ENCODE results near the gene LTV1.

Gene LTV1

GRCh38 chr6:143884216-143884900, 41.2 kb downstream of the LTV1 start:
- H3K27ac ChIP-seq = no peak overlapping the region
- TF ChIP-seq CTCF (conservative IDR thresholded peaks at IDR 0.05) = no peak

- no peak for TF ChIP-seq CTCF (conservative IDR thresholded peaks at IDR 0.05)
- H3K27ac ChIP-seq = no peak overlapping the region
Measured at GRCh38 chr6:143885116-143885515, 42.0 kb downstream of the LTV1 start.

GRCh38 chr6:143894655-143895054, 51.5 kb downstream of the LTV1 start:
- no peak for TF ChIP-seq CTCF (conservative IDR thresholded peaks at IDR 0.05)
- H3K27ac ChIP-seq = no peak overlapping the region

GRCh38 chr6:143896126-143896860, 53.2 kb downstream of the LTV1 start:
- TF ChIP-seq CTCF (conservative IDR thresholded peaks at IDR 0.05) = no peak
- H3K27ac ChIP-seq = peak overlapping the region; percentile 62

GRCh38 chr6:143900358-143900757, 57.2 kb downstream of the LTV1 start:
- no peak for TF ChIP-seq CTCF (conservative IDR thresholded peaks at IDR 0.05)
- H3K27ac ChIP-seq = no peak overlapping the region

- H3K27ac ChIP-seq = no peak overlapping the region
- no peak for TF ChIP-seq CTCF (conservative IDR thresholded peaks at IDR 0.05)
Measured at GRCh38 chr6:143901885-143902750, 59.0 kb downstream of the LTV1 start.

- TF ChIP-seq CTCF (conservative IDR thresholded peaks at IDR 0.05) = no peak
- no peak overlapping the region for H3K27ac ChIP-seq
Measured at GRCh38 chr6:143902827-143903226, 59.7 kb downstream of the LTV1 start.

Measured in VCaP (cell line).